HG02981 (cell line): Measurements from ENCODE around the gene TMEM184B.
"Not testable (repeated sequence)": the region's sequence is repeated elsewhere in the genome, so short reads cannot be mapped to it uniquely, and the experiment has no call there.

ENCODE experiments used
- ATAC-seq: cut with Tn5 transposase; IDR thresholded peaks from one replicate; pipeline ENCODE4 v1.9.1; 2021; ENCODE audit warnings: mild to moderate bottlenecking, moderate library complexity; ENCODE audit not compliant: unreplicated experiment

TMEM184B gene

DNA sequence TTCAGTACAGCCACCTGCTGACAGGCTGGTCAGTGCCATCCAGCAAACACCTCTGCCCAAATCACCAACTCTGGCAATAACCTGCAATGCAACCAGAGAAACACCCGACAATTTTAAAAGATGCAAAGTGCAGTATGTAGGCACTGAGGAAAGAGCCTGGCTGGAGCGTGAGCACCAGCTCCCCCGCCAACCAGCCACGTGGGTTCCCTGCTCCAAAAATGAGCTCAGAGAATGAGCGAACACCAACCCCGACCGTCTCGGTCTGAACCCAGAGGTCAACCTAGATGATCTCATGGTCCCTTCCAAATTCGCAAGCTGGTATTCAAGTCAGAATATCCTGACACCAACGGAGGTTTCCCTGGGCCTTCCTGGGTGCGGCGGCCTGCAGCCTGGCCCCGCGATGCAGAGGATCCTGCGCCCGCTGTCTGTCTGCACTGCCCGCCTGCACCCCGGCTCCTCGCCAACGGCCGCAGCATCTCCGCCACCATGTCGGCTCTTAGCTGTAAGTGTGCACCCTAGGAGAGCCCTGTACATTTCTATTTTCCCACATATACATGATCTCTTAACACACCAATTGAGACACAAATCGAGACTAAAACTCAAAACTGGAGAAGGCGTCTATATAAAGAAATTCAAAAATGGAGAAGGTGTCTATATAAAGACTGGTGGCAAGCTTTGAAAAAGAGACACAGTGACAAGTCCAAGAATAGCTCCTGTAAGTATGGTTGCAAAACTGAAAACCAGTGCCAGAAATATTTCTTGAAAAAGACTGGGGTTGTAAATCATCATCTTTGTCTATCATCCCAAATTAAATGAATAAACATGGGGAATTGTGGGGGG is 22.8 kb downstream of the TMEM184B start:
- no peak for ATAC-seq

DNA sequence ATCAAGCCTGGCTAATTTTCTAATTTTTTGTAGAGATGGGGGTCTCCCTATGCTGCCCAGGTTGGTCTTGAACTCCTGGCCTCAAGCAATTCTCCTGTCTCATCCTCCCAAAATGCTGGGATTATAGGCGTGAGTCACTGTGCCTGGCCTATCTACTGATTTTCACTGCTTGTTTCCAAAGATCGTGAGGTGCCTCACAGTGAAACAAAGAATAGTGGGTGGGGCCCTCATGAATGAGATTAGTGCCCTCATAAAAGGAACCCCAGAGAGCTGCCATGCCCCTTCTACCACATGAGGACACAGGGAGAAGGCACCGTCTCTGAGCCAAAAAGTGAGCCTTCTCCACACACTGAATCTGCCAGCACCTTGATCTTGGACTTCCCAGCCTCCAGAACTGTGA is 23.5 kb downstream of the TMEM184B start:
- ATAC-seq = no peak

DNA sequence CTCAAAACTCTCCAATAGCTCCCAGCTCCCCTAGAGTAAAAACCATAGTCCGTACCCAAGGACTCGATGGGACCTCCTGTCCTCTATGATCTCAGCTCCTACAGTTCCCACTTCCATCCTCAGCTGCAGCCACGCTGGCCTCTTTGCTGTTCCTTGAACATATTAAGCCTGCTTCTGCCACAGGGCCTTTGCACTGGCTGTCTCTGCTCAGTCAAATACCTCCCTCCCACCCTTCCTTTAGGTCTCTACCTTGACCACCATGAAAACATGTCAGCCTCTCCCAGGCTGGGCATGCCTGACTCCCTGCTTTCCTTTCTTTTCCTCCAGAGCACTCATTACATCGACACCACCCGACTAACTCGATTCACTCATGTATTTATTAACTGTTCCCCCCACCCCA is 24.5 kb downstream of the TMEM184B start:
- ATAC-seq = no peak

DNA sequence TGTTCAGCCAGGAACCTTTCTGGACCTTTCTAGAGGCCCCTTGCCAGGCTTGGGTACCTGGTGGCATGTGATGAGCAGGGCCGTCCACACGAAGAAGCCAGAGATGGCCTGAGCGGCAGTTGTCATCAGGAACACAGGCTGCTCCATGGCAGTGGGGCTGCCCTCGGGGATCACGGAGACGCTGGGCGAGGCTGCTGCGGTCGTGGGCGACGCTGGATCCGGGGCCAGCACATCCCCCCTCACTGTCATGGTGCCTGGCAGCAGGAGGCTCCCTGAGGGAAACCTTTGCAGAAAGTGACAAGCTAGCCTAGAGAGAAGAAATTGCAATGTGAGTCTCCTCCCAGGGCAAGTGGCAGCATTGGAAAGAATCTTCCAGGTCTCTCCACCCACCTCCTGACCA is 25.1 kb downstream of the TMEM184B start:
- no peak for ATAC-seq

DNA sequence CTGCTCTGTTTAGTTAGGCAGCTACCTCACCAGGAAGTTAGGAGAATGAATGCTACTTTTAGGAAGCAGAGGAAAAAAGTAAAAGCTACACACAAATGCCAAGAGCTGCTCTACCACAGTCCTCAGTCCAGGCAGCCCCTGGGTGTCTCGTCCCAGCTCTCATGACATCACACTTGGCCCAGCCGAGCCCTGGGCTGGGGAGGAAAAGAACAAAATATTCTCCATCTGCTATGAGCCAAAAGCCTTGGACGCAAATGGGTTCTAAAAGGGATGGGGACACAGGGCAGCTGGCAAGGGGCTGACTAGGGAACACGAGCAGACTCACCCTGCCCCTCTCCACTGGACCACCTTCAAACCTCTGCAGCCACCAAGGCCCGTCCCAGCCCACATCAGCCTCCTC is 26.1 kb downstream of the TMEM184B start:
- no peak for ATAC-seq

DNA sequence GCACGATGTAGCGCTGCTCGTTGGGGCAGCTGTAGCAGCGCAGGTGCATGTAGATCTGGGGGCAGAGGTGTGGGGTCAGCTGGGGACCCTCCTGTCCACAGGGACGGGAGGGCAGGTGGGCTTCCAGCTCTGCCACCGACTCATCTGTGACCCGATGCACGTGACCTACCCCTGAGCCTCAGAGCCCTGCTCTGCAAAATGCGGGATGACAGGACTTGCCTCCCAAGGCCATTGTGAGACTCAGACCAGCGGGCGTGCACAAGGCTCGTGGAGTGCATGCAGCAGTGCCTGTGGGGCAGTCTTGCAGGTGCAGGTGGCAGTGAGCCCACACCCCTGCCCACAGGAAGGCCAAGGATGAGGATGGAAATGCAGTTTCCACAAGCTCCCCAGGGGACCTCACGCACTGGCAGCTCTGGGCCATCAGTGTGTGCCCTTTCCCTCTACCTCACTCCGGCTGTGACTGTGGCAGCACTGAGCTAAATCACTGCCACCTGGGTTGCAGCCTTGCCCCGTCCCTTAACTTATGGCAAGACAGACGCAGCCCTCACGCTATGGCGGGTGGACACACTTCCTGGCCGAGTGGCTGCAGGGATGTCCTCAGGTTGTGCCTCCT is 26.7 kb downstream of the TMEM184B start:
- ATAC-seq = no peak

DNA sequence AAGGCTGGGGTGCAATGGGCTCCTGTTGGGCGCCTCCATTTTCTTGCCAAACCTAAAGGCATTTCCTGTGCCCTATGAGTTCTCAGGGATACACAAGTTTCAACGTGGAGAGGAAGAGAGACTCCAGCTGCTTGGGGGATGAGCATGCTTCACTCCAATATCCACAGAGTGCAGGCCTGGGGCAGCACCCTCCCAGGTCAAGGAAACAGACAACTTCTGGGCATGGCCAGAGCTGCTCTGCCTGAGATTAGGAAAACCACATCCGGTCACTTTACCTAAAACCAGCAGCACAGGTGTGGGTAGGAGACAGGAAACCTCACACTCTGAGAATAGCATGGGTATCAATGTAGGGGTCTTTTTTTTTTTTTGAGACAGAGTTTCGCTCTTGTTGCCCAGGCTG is 28.7 kb downstream of the TMEM184B start:
- no peak for ATAC-seq

DNA sequence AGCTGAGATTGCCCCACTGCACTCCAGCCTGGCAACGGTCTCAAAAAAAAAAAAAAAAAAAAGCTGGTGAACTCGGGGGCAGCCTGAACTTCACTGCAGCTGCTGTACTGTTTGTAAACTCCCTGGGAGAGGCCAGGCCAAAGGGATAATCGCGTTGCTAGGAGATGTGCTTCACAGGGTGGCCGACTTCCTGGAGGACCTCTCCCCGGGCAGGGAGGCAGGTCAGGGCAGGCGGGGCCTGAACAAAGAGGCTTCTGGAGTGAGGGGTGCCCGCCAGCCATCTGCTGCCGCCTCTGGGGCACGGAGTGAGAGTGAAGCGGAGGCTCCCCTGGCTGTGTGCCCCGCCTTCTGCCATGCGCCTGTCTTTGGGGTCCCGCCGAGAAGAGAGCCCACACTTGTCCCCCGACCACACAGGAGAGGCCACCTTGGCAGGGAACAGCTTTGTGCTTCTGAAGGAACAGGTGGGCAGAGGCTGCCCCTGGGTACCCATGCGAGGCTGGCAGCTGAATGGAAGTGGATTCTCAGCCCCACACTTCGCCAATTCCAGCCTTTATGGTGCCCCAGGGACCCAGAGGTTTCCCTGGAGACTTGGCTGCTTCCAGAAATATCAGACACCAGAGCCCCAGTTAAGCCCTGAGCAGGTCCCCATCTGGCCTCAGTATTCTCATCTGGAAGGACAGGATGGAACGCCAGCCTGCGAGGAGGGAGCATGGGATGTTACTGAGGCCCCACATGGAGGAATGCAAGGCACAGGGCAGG is 29.6 kb downstream of the TMEM184B start:
- ATAC-seq = no peak

DNA sequence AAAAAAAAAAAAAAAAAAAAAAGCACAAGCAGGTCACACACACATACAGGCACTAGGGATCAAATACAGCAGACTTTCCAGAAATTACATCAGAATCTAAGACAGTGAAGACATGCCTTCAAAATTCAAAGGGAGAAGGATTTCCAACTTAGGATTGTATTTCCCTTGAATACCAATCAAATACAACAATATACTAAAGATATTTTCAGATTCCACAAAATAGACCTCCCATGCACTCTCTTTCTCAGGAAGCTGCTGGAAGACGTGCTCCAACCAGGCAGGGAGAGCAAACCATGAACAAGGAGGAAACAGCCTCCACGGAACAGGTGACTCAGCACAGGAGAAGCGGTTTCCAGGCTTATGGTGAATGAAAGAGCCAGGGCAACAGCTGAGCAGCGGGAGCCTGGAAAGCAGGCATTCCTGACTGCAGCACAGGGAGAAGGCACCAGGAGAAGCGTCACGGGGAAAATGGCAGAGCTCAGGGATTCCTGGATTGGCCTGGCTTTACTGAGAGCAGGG is 32.0 kb downstream of the TMEM184B start:
- ATAC-seq = no peak

DNA sequence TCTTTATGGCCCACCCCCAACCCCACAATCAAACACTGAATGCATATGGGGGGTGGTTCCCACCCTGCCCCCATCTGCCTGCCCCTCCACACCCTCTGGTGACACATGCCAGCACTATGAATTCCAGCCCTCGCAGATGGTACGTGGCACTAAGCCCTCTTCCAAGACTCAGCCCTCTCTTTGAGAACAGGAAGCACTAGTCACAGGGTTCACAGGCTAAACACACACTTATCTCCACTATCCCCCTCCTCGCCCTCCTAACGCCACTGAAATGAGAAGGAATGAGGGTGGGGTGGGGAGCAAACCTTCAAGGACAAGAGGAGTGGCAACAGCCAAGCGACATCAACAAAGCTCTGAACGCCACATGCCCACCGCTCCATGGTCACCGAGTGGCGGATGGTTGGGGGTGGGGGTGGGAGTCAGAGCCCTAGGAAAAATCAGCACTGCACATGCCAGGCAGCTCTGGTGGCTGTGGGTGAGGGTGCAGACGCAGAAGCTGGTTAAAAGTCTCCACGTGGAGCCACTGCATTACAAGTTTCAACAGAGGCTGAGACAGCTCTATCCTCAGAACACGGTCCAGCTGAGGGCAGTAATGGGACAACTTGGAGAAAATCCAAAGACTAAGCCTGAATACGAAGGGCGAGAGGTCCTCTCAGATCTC is 33.6 kb downstream of the TMEM184B start:
- no peak for ATAC-seq

DNA sequence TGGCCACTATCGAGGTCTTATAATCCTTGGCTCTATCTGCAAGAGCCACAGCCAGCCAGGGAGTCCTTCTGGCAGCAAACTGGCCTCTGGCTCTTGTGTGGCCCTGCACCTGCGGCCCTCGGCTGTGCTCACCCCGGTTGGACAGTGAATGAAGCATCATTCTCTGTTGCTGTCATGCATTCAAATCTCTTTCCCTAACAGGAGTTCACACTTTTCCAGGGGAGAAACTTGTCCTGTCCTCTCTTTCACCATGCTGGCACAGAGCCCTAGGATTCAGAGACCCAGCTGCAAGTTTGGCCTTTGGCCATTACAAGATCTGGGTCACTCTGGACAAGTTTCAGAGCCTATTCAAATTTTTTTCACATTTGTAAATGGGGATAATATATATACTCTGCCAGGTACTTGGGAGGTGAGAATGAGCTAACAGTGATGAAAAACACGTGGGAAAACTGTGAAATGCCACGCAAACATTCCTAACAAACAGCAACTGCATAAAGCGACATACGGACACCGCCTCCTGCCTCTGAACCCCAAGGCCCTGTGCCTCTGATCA is 34.2 kb downstream of the TMEM184B start:
- ATAC-seq = no peak

DNA sequence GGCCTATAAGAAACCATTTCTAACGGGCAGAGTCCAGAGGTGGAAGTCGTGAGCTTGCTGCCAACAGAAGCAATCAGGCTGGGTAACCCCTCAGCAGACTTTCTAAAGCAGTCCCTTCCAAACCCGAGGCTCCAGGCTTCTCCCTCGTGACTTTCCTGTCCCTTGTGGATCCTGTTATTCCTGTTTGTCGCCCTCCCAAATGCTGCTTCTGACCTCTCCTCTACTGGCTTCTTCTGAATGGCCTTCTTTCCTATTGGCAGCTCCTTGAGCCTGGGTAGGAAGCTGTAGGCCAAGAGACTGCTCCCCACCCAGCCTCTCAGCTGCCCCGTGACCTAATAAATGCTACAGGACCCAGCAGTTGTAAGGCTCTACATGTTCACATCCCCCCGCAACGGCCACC is 36.0 kb downstream of the TMEM184B start:
- no peak for ATAC-seq

DNA sequence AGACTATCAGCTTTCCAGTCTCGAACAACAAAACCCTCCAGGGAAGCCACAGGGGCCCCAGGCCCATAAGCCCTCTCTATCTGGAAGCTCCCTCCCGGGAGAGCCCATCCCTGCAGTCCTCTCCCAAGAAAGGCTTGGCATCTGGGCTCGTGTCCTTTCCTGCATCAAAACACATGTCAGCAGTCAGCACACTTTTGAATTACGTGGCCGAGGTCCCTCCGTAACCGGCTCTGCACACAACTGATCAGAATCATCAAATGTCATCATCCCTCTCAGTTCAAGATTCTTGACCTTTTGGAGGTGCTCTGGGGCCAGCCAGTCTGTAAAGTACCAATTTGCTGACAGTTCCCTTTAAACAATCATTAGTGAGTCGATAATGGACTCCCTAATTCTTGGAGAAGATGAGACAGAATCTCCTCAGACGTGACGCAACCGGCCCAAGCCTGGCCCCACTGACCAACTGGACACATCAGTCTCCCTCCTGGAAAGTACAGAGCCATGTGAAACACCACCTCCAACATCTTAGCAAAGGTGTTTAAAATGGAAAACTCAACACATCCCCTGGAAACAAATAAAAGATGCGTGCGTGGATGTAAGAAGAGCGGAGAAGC is 37.5 kb downstream of the TMEM184B start:
- ATAC-seq = no peak

DNA sequence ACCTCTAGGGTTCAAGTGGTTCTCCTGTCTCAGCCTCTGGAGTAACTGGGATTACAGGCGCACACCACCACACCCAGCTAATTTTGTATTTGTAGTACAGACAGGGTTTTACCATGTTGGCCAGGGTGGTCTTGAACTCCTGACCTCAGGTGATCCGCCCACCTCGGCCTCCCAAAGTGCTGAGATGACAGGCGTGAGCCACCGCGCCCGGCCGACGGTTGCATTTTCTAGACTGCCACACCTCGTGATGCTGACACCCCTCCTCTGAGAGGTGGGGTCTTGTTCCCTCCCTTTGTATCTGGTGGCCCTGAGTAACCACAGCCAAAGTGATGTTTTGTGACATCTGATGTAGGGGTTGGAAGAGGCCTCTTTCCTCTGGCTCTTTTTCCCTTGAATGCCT is 39.0 kb downstream of the TMEM184B start:
- not testable (repeated sequence) for ATAC-seq

DNA sequence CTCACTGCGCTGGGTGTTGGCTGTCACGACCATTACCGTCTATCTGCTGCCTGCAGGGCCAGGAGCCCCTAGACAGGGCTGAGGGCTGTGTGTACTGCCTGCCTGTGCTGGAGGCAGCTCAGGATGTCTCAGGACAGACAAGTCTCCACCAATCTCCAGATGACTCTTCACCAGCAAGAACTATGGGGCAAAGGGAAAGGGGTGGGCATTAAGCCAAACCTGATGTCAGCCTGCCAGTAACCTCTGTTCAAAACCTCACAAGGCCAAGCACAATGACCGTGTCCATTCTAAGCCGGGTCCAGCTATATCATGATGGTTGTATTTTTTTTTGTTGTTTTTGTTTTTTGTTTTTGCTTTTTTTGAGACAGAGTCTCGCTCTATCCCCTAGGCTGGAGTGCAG is 39.4 kb downstream of the TMEM184B start:
- no peak for ATAC-seq

DNA sequence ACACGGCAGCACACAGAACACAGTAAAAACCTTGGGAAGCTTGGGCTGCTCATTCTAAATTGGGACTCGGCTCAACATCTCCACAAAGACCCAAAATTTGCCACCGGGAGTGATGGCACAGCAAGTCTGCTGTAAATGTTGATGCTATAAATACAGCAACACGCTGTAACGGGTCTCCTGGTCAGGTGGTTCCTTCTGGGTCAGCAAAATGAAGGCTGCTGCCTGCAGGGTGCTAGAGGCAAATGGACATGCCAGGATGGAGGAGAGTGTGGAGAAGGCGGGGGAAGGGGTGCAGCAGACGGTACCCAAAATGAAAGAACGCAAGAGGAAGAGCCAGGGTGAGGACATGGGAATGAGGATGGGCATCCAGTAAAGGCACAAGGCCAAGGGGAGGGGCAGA is 40.6 kb downstream of the TMEM184B start:
- ATAC-seq = no peak

DNA sequence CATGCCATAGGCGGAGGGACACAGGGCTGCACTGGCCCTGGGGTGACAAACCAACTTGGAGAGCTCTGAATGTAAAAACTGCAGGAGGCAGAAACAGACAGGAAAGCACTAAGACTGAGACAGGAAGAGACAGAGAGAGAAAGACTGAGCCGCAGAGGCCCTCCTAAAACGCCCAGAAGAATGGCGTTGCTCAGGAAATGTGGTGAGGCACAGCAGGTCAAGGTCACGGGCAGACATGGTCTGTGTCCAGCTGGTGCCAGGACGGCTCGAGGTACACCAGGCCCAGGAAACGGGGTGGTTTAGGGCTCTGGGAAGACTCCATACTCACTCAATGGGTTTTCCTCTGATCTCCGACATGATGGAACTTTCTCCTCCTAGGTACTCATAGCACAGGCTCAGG is 41.9 kb downstream of the TMEM184B start:
- no peak for ATAC-seq

DNA sequence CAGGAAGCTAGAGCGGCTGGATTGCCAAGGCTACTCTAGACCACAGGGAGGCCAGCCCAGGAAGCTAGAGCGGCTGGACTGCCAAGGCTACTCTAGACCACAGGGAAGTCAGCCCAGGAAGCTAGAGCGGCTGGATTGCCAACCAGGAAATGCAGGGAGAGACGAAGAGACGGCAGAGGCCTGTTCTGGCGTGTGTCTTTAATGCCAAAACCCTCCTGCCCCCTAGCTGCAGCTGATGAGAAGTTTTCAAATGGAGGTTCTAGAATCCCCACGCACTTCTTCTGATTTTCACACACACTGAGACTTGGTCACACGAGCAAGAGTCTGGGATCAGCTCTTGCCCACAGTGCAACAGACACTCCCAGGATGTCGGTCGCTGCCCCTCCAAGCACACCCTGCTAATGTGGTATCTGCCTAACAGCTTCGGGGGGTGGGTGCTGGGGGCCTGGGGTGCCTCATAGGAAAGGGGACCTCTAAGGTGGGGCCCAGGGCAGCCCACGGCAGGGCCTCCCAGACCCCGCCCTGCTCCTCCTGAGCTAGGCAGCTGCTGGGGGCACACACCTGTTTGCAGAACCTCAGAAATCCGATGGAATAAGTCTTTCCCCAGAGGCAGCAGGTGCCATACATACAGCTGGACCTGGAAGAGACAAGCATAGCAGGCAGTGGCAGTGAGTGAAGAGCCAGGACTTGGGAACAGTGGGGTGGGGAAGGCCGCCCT is 42.5 kb downstream of the TMEM184B start:
- ATAC-seq = no peak

DNA sequence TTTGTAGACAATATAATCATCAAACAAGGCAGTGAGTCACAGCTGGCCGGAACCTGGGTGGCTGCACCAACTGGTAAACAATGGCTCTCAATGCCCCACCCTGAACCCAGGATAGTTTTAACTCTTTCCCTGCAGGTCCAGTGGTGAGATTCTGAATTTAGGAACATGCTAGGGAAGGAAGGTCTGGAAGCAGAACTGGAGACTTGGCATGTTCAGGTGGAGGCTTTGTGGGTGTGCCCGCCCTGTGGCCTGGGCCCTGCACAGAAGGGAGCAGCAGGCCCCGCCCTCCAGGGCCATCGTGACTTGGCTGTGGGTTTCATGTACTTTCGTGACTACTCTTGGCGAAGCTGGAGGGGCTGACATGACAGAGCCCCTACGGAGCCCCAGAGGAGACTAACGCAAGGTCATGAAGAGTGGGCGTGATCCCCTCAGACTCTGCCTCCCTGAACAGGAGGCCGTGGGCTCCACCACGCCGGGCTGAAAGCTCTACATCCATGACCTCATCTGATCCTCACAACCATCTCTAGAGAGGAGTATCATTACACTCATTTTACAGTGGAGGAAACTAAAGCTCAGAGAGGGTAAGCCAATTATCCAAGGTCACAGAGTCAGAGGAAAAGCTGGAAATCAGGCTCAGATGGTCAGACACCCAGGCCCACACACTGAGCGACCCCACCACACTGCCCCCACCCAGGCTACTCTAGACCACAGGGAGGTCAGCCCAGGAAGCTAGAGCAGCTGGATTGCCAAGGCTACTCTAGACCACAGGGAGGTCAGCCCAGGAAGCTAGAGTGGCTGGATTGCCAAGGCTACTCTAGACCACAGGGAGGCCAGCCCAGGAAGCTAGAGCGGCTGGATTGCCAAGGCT is 43.7 kb downstream of the TMEM184B start:
- no peak for ATAC-seq
